HepG2 (cell line): Measurements from ENCODE around the gene LASP1. TPM values are rescaled to one million over a fixed set of nuclear protein-coding genes. Genes with fewer than 3 reads are reported as not detected.

Experiments used
- ATF1 ChIP-seq: IDR thresholded peaks from 2 replicates; pipeline ENCODE4 v1.6.1; 2016; ENCODE audit warnings: mild to moderate bottlenecking, control low read depth
- CEBPG ChIP-seq: IDR thresholded peaks from 2 replicates; pipeline ENCODE4 v1.6.1; 2016
- FOXA1 ChIP-seq, 2 experiments: fragments of 450-650 bp in 1 of 2; sonication (generic) in 1 of 2; formaldehyde crosslinking in 1 of 2; IDR thresholded peaks; 2 replicates each; pipeline versions ENCODE4 v1.4.0 to v1.6.1; 2016 to 2020; ENCODE audit warnings: missing genetic modification reagents in 1 of 2
- GABPB1 ChIP-seq: IDR thresholded peaks from 2 replicates; pipeline ENCODE4 v1.6.1; 2016; ENCODE audit warnings: mild to moderate bottlenecking, missing genetic modification reagents, moderate library complexity, missing compliant biosample characterization
- MED13 ChIP-seq: sonication (generic); formaldehyde crosslinking; IDR thresholded peaks from 2 replicates; pipeline ENCODE4 v1.5.0; 2020; ENCODE audit warnings: missing genetic modification reagents
- ZNF710 ChIP-seq: sonication (generic); formaldehyde crosslinking; IDR thresholded peaks from 2 replicates; pipeline ENCODE4 v1.5.0; 2020; ENCODE audit warnings: mild to moderate bottlenecking, missing genetic modification reagents, borderline replicate concordance
- polyA plus RNA-seq, 8 experiments: library from polyadenylated mRNA; depleted of rRNA in 3 of 8; stranded (reverse) in 7 of 8; unstranded in 1 of 8; fragments of >200 nt; fragmentation: Illumina TruSeq in 4 of 8; extraction: Trizol in 4 of 8; gene quantifications; 2 replicates each; pipeline versions ENCODE4 v1.2.1 to v1.2.3, GENCODE V29; 2011 to 2016; ENCODE audit warnings: low read depth in 4 of 8, missing spikeins in 1 of 8, mixed read lengths in 1 of 8; ENCODE audit not compliant: insufficient read depth in 1 of 8
- total RNA-seq, 5 experiments: library from RNA; depleted of rRNA; stranded (reverse); fragments of >200 nt; fragmentation: Illumina TruSeq; extraction: Trizol; gene quantifications; 2 replicates each; pipeline ENCODE4 v1.2.3, GENCODE V29; 2016; ENCODE audit warnings: low read depth in 1 of 5
- TF ChIP-seq, protein P1 (sequence below): sonication (generic); formaldehyde crosslinking; IDR thresholded peaks from 2 replicates; pipeline ENCODE4 v1.5.1; 2020; ENCODE audit warnings: mild to moderate bottlenecking, missing genetic modification reagents, moderate library complexity
- TF ChIP-seq, protein P2 (sequence below): sonication (generic); formaldehyde crosslinking; IDR thresholded peaks from 2 replicates; pipeline ENCODE4 v1.5.0; 2020; ENCODE audit warnings: mild to moderate bottlenecking, missing genetic modification reagents
- TF ChIP-seq, protein P3 (sequence below): sonication (generic); formaldehyde crosslinking; IDR thresholded peaks from 2 replicates; pipeline ENCODE4 v1.8.1; 2023; ENCODE audit warnings: mild to moderate bottlenecking, missing genetic modification reagents, borderline replicate concordance
- TF ChIP-seq, protein P4 (sequence below): sonication (generic); formaldehyde crosslinking; IDR thresholded peaks from 2 replicates; pipeline ENCODE4 v1.8.0; 2022; ENCODE audit warnings: mild to moderate bottlenecking, missing genetic modification reagents, moderate library complexity
- TF ChIP-seq, protein P5 (sequence below): sonication (generic); formaldehyde crosslinking; IDR thresholded peaks from 2 replicates; pipeline ENCODE4 v1.8.0; 2022; ENCODE audit warnings: mild to moderate bottlenecking, missing genetic modification reagents; ENCODE audit not compliant: insufficient replicate concordance

LASP1 gene
- total and polyA plus RNA-seq, 2 of the 13 experiments (the other 11 are each of a cell fraction or from before 2014, with no cell fraction given), result 70.1 to 97.0 TPM

- TF ChIP-seq, protein P1, sequence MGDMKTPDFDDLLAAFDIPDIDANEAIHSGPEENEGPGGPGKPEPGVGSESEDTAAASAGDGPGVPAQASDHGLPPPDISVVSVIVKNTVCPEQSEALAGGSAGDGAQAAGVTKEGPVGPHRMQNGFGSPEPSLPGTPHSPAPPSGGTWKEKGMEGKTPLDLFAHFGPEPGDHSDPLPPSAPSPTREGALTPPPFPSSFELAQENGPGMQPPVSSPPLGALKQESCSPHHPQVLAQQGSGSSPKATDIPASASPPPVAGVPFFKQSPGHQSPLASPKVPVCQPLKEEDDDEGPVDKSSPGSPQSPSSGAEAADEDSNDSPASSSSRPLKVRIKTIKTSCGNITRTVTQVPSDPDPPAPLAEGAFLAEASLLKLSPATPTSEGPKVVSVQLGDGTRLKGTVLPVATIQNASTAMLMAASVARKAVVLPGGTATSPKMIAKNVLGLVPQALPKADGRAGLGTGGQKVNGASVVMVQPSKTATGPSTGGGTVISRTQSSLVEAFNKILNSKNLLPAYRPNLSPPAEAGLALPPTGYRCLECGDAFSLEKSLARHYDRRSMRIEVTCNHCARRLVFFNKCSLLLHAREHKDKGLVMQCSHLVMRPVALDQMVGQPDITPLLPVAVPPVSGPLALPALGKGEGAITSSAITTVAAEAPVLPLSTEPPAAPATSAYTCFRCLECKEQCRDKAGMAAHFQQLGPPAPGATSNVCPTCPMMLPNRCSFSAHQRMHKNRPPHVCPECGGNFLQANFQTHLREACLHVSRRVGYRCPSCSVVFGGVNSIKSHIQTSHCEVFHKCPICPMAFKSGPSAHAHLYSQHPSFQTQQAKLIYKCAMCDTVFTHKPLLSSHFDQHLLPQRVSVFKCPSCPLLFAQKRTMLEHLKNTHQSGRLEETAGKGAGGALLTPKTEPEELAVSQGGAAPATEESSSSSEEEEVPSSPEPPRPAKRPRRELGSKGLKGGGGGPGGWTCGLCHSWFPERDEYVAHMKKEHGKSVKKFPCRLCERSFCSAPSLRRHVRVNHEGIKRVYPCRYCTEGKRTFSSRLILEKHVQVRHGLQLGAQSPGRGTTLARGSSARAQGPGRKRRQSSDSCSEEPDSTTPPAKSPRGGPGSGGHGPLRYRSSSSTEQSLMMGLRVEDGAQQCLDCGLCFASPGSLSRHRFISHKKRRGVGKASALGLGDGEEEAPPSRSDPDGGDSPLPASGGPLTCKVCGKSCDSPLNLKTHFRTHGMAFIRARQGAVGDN (CRISPR knock-in tag), result peak; percentile 93
- TF ChIP-seq ATF1 (CRISPR knock-in tag), result no peak
- TF ChIP-seq ZNF710 (CRISPR knock-in tag), result no peak; the same call in 1 of the 2 replicates
- TF ChIP-seq, protein P2, sequence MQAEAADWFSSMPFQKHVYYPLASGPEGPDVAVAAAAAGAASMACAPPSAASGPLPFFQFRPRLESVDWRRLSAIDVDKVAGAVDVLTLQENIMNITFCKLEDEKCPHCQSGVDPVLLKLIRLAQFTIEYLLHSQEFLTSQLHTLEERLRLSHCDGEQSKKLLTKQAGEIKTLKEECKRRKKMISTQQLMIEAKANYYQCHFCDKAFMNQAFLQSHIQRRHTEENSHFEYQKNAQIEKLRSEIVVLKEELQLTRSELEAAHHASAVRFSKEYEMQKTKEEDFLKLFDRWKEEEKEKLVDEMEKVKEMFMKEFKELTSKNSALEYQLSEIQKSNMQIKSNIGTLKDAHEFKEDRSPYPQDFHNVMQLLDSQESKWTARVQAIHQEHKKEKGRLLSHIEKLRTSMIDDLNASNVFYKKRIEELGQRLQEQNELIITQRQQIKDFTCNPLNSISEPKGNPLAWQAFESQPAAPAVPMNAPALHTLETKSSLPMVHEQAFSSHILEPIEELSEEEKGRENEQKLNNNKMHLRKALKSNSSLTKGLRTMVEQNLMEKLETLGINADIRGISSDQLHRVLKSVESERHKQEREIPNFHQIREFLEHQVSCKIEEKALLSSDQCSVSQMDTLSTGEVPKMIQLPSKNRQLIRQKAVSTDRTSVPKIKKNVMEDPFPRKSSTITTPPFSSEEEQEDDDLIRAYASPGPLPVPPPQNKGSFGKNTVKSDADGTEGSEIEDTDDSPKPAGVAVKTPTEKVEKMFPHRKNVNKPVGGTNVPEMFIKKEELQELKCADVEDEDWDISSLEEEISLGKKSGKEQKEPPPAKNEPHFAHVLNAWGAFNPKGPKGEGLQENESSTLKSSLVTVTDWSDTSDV (CRISPR knock-in tag), result no peak
- TF ChIP-seq, protein P3, sequence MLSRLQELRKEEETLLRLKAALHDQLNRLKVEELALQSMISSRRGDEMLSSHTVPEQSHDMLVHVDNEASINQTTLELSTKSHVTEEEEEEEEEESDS (CRISPR knock-in tag), result no peak
- TF ChIP-seq MED13 (CRISPR knock-in tag), result no peak
- TF ChIP-seq CEBPG (CRISPR knock-in tag), result 0 out of 2 replicates have a peak, but pooled peaks have one; percentile 4
- TF ChIP-seq, protein P4, sequence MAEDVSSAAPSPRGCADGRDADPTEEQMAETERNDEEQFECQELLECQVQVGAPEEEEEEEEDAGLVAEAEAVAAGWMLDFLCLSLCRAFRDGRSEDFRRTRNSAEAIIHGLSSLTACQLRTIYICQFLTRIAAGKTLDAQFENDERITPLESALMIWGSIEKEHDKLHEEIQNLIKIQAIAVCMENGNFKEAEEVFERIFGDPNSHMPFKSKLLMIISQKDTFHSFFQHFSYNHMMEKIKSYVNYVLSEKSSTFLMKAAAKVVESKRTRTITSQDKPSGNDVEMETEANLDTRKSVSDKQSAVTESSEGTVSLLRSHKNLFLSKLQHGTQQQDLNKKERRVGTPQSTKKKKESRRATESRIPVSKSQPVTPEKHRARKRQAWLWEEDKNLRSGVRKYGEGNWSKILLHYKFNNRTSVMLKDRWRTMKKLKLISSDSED, result no peak
- TF ChIP-seq GABPB1 (CRISPR knock-in tag), result peak; percentile 65
- TF ChIP-seq, protein P5, sequence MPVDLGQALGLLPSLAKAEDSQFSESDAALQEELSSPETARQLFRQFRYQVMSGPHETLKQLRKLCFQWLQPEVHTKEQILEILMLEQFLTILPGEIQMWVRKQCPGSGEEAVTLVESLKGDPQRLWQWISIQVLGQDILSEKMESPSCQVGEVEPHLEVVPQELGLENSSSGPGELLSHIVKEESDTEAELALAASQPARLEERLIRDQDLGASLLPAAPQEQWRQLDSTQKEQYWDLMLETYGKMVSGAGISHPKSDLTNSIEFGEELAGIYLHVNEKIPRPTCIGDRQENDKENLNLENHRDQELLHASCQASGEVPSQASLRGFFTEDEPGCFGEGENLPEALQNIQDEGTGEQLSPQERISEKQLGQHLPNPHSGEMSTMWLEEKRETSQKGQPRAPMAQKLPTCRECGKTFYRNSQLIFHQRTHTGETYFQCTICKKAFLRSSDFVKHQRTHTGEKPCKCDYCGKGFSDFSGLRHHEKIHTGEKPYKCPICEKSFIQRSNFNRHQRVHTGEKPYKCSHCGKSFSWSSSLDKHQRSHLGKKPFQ (CRISPR knock-in tag), result no peak
- TF ChIP-seq FOXA1 (IDR thresholded peaks at IDR 0.05), result no peak
- TF ChIP-seq FOXA1 (CRISPR knock-in tag; IDR thresholded peaks at IDR 0.05), result no peak
Observed at GRCh38 chr17:38914741-38915638, 45.1 kb downstream of the LASP1 start (continued).
